Fibroblast of skin of back (primary cell): ENCODE measurements around the gene ARHGEF26. TPM values are rescaled to one million over a fixed set of nuclear protein-coding genes. Genes with fewer than 3 reads are reported as not detected.
A peak's percentile ranks its signal among the peaks of the same experiment; 100 is the strongest.
"Not testable (repeated sequence)": the region's sequence is repeated elsewhere in the genome, so short reads cannot be mapped to it uniquely, and the experiment has no call there.

Experiments
- DNase-seq: peaks from one replicate; pipeline ENCODE4 v3.0.0-alpha.2; 2013
- polyA plus RNA-seq, 2 experiments: library from polyadenylated mRNA; unstranded; fragments of 120-200 nt; gene quantifications; one replicate each; pipeline ENCODE4 v1.2.1, GENCODE V29; 2013; ENCODE audit not compliant: insufficient read length in 2 of 2

Gene ARHGEF26
- 1.4 TPM for polyA plus RNA-seq (2013, experiment 1 of 2; ENCODE audit: insufficient read length)
- 0.94 TPM for polyA plus RNA-seq (2013, experiment 2 of 2; ENCODE audit: insufficient read length)

GRCh38 chr3:154120961-154121700 lies at the start of gene ARHGEF26:
Gene ARHGEF26, plus strand, starts transcription at chr3:154121390. Its CDS starts 603 bp downstream, at chr3:154121993.
- peak; percentile 70 for DNase-seq

- no peak for DNase-seq
Measured at GRCh38 chr3:154074966-154075365, 46.2 kb upstream of the ARHGEF26 start.

- DNase-seq, result no peak
Measured at GRCh38 chr3:154078672-154079071, 42.5 kb upstream of the ARHGEF26 start.

GRCh38 chr3:154081305-154081704 lies 39.9 kb upstream of the ARHGEF26 start:
- no peak for DNase-seq

GRCh38 chr3:154085071-154085470 lies 36.1 kb upstream of the ARHGEF26 start:
- DNase-seq, result no peak

GRCh38 chr3:154085799-154086198 lies 35.4 kb upstream of the ARHGEF26 start:
- DNase-seq, result no peak

GRCh38 chr3:154086286-154086685 lies 34.9 kb upstream of the ARHGEF26 start:
- DNase-seq, result no peak

- not testable (repeated sequence) for DNase-seq
Measured at GRCh38 chr3:154087756-154088480, 33.3 kb upstream of the ARHGEF26 start.

- peak; percentile 3 for DNase-seq
Measured at GRCh38 chr3:154089421-154090420, 31.5 kb upstream of the ARHGEF26 start.

- no peak for DNase-seq
Measured at GRCh38 chr3:154094051-154094450, 27.1 kb upstream of the ARHGEF26 start.

- peak; percentile 12 for DNase-seq
Measured at GRCh38 chr3:154095832-154096421, 25.3 kb upstream of the ARHGEF26 start.

- no peak for DNase-seq
Measured at GRCh38 chr3:154098376-154098775, 22.8 kb upstream of the ARHGEF26 start.

- DNase-seq, result no peak
Measured at GRCh38 chr3:154100556-154100955, 20.6 kb upstream of the ARHGEF26 start.

GRCh38 chr3:154101250-154101649 lies 19.9 kb upstream of the ARHGEF26 start:
- no peak for DNase-seq

GRCh38 chr3:154102225-154102624 lies 19.0 kb upstream of the ARHGEF26 start:
- DNase-seq, result no peak

GRCh38 chr3:154105218-154105975 lies 15.8 kb upstream of the ARHGEF26 start:
- DNase-seq, result no peak

- no peak for DNase-seq
Measured at GRCh38 chr3:154111365-154111935, 9.7 kb upstream of the ARHGEF26 start.

GRCh38 chr3:154112146-154112852 lies 8.9 kb upstream of the ARHGEF26 start:
- DNase-seq, result no peak

GRCh38 chr3:154113609-154114008 lies 7.6 kb upstream of the ARHGEF26 start:
- no peak for DNase-seq

GRCh38 chr3:154115332-154115731 lies 5.9 kb upstream of the ARHGEF26 start:
- no peak for DNase-seq
